AG09319 (cell line): ENCODE measurements around the gene DCUN1D1.

ENCODE experiments used
- DNase-seq: peaks from one replicate; pipeline ENCODE4 v3.0.0-alpha.2; 2010; ENCODE audit warnings: low read depth; ENCODE audit errors: extremely low read depth
- CTCF ChIP-seq: IDR thresholded peaks from 2 replicates; pipeline ENCODE4 v1.5.1; 2011; ENCODE audit warnings: low read depth, mild to moderate bottlenecking, inconsistent platforms, low read length, moderate library complexity

The DCUN1D1 gene

GRCh38 chr3:182925944-182926337 is 54.4 kb downstream of the DCUN1D1 start:
- DNase-seq = no peak
- TF ChIP-seq CTCF = no peak

DNA sequence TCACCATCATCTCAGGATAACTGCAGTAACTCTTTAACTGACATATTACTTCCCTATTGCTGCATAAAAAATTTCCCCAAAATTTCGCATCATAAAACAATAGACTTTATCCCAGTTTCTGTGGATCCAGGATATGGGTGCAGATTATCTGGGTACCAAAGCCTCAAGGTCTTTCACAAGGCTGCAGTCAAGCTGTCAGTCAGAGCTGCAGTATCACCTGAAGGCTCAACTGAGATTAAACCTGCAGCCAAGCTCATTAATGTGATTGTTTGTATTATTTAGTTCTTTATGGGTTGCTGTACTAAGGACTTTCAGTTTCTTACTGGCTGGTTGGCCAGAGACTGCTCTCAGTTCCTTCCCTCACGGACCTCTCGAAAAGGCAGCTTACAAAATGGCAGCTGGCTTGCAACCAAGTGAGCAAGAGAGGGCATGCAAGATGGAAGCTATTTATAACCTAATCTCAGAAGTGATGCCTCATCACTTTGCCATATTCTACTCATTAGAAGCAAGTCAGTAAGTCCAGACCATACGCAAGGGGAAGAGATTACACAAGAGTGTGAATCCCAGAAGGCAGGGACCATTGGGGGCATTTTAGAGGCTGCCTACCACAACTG is 54.9 kb downstream of the DCUN1D1 start:
- TF ChIP-seq CTCF = no peak
- peak; percentile 1 for DNase-seq

DNA sequence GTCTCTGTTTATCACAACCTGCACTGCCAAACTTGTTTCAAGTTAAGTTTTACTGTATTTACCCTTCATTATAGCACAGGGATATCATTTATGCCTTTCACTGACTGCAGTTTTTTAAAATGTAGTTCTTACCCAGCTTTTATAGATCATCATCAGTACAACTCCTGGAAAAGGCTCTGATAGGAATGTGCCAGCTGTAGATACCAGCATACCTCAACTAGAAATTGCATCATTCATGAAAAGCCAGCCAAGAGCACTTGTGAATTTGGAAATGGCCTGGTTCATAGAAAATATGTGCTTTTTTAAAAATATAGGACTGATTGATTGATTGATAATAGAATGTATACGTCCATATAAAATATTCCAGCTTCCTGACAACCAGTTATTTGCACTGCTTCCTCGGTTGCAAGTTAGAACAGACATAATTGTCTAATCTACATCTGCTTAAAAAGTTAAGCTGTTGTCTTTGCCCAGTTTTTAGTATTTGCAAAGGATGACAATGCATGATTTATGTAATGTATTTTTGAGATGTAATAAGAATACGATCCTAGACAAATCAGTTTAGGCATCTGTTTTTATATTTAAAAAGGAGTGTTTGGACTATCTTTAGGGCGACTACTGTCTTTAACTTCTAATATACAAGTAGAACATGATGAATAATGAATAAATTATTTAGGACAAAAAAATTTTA is 58.5 kb downstream of the DCUN1D1 start:
- TF ChIP-seq CTCF = no peak
- peak; percentile 3 for DNase-seq

- TF ChIP-seq CTCF = no peak
- DNase-seq = no peak
Observed at GRCh38 chr3:182920515-182921084, 59.7 kb downstream of the DCUN1D1 start.

GRCh38 chr3:182919866-182920357 is 60.4 kb downstream of the DCUN1D1 start:
- no peak for TF ChIP-seq CTCF
- no peak for DNase-seq

- TF ChIP-seq CTCF = no peak
- no peak for DNase-seq
Observed at GRCh38 chr3:182917134-182917533, 63.2 kb downstream of the DCUN1D1 start.

- DNase-seq = no peak
- no peak for TF ChIP-seq CTCF
Observed at GRCh38 chr3:182914341-182914740, 66.0 kb downstream of the DCUN1D1 start.
